Neuronal stem cell (in vitro differentiated cells): ENCODE data around the gene STXBP6.
"Not testable (repeated sequence)": the region's sequence is repeated elsewhere in the genome, so short reads cannot be mapped to it uniquely, and the experiment has no call there.

Experiments
- DNase-seq: peaks from one replicate; pipeline ENCODE4 v3.0.0-alpha.2; 2013; ENCODE audit warnings: low spot score
- H2AFZ ChIP-seq: one replicate; pipeline ENCODE4 v1.6.1; 2013; ENCODE audit warnings: mild to moderate bottlenecking, low read length, inconsistent platforms
- H2AK5ac ChIP-seq: 2 replicates; pipeline ENCODE4 v1.6.1; 2013; ENCODE audit warnings: low read depth, mild to moderate bottlenecking, inconsistent platforms, low read length, moderate library complexity, mixed read lengths
- H2BK120ac ChIP-seq: 2 replicates; pipeline ENCODE4 v1.6.1; 2013; ENCODE audit warnings: low read depth, mild to moderate bottlenecking, inconsistent platforms, low read length, moderate library complexity, mixed read lengths
- H2BK12ac ChIP-seq: one replicate; pipeline ENCODE4 v1.6.1; 2013; ENCODE audit warnings: low read length, inconsistent platforms
- H2BK15ac ChIP-seq: 2 replicates; pipeline ENCODE4 v1.6.1; 2013; ENCODE audit warnings: mild to moderate bottlenecking, low read length, inconsistent platforms, mixed read lengths
- H2BK5ac ChIP-seq: one replicate; pipeline ENCODE4 v1.6.1; 2013; ENCODE audit warnings: inconsistent platforms, mild to moderate bottlenecking, low read length, moderate library complexity
- H3K14ac ChIP-seq: one replicate; pipeline ENCODE4 v1.6.1; 2013; ENCODE audit warnings: low read length, inconsistent platforms
- H3K18ac ChIP-seq: 2 replicates; pipeline ENCODE4 v1.6.1; 2013; ENCODE audit warnings: low read length, inconsistent platforms
- H3K23ac ChIP-seq: 2 replicates; pipeline ENCODE4 v1.6.1; 2013; ENCODE audit warnings: low read depth, mild to moderate bottlenecking, mixed read lengths, low read length, inconsistent platforms; ENCODE audit not compliant: poor library complexity
- H3K27ac ChIP-seq: replicated peaks from 3 replicates; pipeline ENCODE4 v1.5.1; 2013; ENCODE audit warnings: low read length, inconsistent platforms
- H3K27me3 ChIP-seq, 3 experiments: 2 replicates each; pipeline ENCODE4 v1.6.1; 2013; ENCODE audit warnings: low read length in 3 of 3, mild to moderate bottlenecking in 2 of 3, inconsistent platforms in 1 of 3, low read depth in 1 of 3, mixed read lengths in 1 of 3, moderate library complexity in 1 of 3; ENCODE audit not compliant: control insufficient read depth in 3 of 3, insufficient read depth in 3 of 3
- H3K36me3 ChIP-seq, 2 donors: replicated peaks in 1 of 2; 2 replicates each; pipeline ENCODE4 v1.6.1; 2013; ENCODE audit warnings: low read length in 2 of 2; ENCODE audit not compliant: control insufficient read depth in 2 of 2, insufficient read depth in 2 of 2
- H3K4ac ChIP-seq: 2 replicates; pipeline ENCODE4 v1.6.1; 2013; ENCODE audit warnings: inconsistent platforms, mild to moderate bottlenecking, low read length, moderate library complexity
- H3K4me1 ChIP-seq, 2 donors: 1 replicate in 1 of 2; 2 replicates in 1 of 2; pipeline ENCODE4 v1.6.1; 2013; ENCODE audit warnings: low read length in 2 of 2, low read depth in 1 of 2; ENCODE audit not compliant: control insufficient read depth in 2 of 2, insufficient read depth in 1 of 2
- H3K4me2 ChIP-seq: one replicate; pipeline ENCODE4 v1.6.1; 2013; ENCODE audit warnings: mild to moderate bottlenecking, low read length, inconsistent platforms; ENCODE audit not compliant: insufficient read depth, poor library complexity, severe bottlenecking
- H3K4me3 ChIP-seq, 2 donors: 2 replicates each; pipeline ENCODE4 v1.5.1; 2013; ENCODE audit warnings: low read length in 2 of 2, mild to moderate bottlenecking in 2 of 2, inconsistent platforms in 1 of 2, moderate library complexity in 1 of 2
- H3K79me1 ChIP-seq: one replicate; pipeline ENCODE4 v1.6.1; 2013; ENCODE audit warnings: low read depth, mild to moderate bottlenecking, inconsistent platforms, low read length, moderate library complexity
- H3K9ac ChIP-seq: one replicate; pipeline ENCODE4 v1.6.1; 2013; ENCODE audit warnings: mild to moderate bottlenecking, low read depth, low read length, inconsistent platforms; ENCODE audit not compliant: poor library complexity
- H3K9me3 ChIP-seq, 2 donors: replicated peaks in 1 of 2; 2 replicates each; pipeline versions ENCODE3 to v1.6.1; 2013; ENCODE audit warnings: low read length in 2 of 2, mild to moderate bottlenecking in 2 of 2, inconsistent platforms in 1 of 2, low read depth in 1 of 2, mixed read lengths in 1 of 2, moderate library complexity in 1 of 2; ENCODE audit not compliant: control insufficient read depth in 2 of 2, insufficient read depth in 1 of 2
- H4K8ac ChIP-seq: one replicate; pipeline ENCODE4 v1.6.1; 2013; ENCODE audit warnings: low read depth, mild to moderate bottlenecking, inconsistent platforms, low read length, moderate library complexity
- H4K91ac ChIP-seq: one replicate; pipeline ENCODE4 v1.6.1; 2013; ENCODE audit warnings: low read length, low read depth, mild to moderate bottlenecking, inconsistent platforms; ENCODE audit not compliant: poor library complexity
- WGBS, 2 donors: extraction: QIAGEN DNeasy Blood & Tissue Kit; methylation state at CpG; one replicate each; pipeline ENCODE4 v1.1.7; 2013; ENCODE audit warnings: missing lambda C conversion rate in 2 of 2, mixed read lengths in 1 of 2; ENCODE audit not compliant: insufficient read length in 2 of 2, insufficient replicate concordance in 1 of 2; ENCODE audit errors: extremely low coverage in 2 of 2; 5-methylcytosine and 5-hydroxymethylcytosine counted together

Gene STXBP6

GRCh38 chr14:24806061-24806678, 243.8 kb downstream of the STXBP6 start:
- no peak overlapping the region for H2BK5ac ChIP-seq
- H3K4ac ChIP-seq = no peak overlapping the region

GRCh38 chr14:24804552-24805212, 245.3 kb downstream of the STXBP6 start:
- Histone ChIP-seq H2BK12ac (no peak overlapping the region), H3K9ac (no peak overlapping the region), H3K4me1 (no peaks in the 10 kb centered on the region), H3K4me3 (no peak overlapping the region), H3K23ac (no peak overlapping the region), H2AFZ (no peak overlapping the region), H3K9me3 (no peaks in the 10 kb centered on the region), H3K14ac (no peak overlapping the region), H2BK5ac (no peak overlapping the region), H3K27me3 (peaks cover 0 to 10% (median 0%) of the 10 kb centered on the region in 3 experiments), H3K18ac (no peak overlapping the region), H3K4me2 (no peak overlapping the region), H4K8ac (no peak overlapping the region), H2BK15ac (no peak overlapping the region), H3K36me3 (no peaks in the 10 kb centered on the region), H4K91ac (no peak overlapping the region), H2AK5ac (no peak overlapping the region), H3K79me1 (no peaks in the 10 kb centered on the region), H3K4ac (no peak overlapping the region), H3K27ac (no peak overlapping the region), H2BK120ac (no peak overlapping the region)
- no peak for DNase-seq
- no CpG with 5 or more reads among the region's 3 CpGs for WGBS, 2 donors

More at GRCh38 chr14:24806061-24806678, 243.8 kb downstream of the STXBP6 start:
- no peak overlapping the region for H3K14ac ChIP-seq
- no CpG with 5 or more reads among the region's 9 CpGs for WGBS, 2 donors
- no peak overlapping the region for H3K4me3 ChIP-seq
- no peak overlapping the region for H2AFZ ChIP-seq
- H2BK120ac ChIP-seq = no peak overlapping the region
- H2BK12ac ChIP-seq = no peak overlapping the region
- H2BK15ac ChIP-seq = no peak overlapping the region
- no peak overlapping the region for H4K91ac ChIP-seq
- no peak overlapping the region for H3K9ac ChIP-seq
- no peak overlapping the region for H4K8ac ChIP-seq
- H3K27me3 ChIP-seq = peaks cover 0 to 16% (median 0%) of the 10 kb centered on the region in 3 experiments
- H3K27ac ChIP-seq = no peak overlapping the region
- H2AK5ac ChIP-seq = no peak overlapping the region
- H3K79me1 ChIP-seq = no peaks in the 10 kb centered on the region
- no peaks in the 10 kb centered on the region for H3K4me1 ChIP-seq
- H3K23ac ChIP-seq = no peak overlapping the region
- peak; percentile 66 for DNase-seq
- H3K18ac ChIP-seq = no peak overlapping the region
- no peak overlapping the region for H3K4me2 ChIP-seq
- no peaks in the 10 kb centered on the region for H3K36me3 ChIP-seq
- no peaks in the 10 kb centered on the region for H3K9me3 ChIP-seq

- Histone ChIP-seq H3K4ac (no peak overlapping the region), H3K4me1 (no peaks in the 10 kb centered on the region), H3K36me3 (no peaks in the 10 kb centered on the region), H3K23ac (no peak overlapping the region), H3K79me1 (no peaks in the 10 kb centered on the region), H3K18ac (peak overlapping the region; percentile 29), H3K27ac (no peak overlapping the region), H3K4me3 (peak overlapping the region in 1 of 2 donors; percentile 14), H3K4me2 (no peak overlapping the region), H2BK120ac (no peak overlapping the region), H3K14ac (no peak overlapping the region), H2AFZ (no peak overlapping the region), H2BK15ac (no peak overlapping the region), H3K9ac (peak overlapping the region; percentile 74), H2BK12ac (no peak overlapping the region), H4K8ac (peak overlapping the region; percentile 0), H3K9me3 (no peaks in the 10 kb centered on the region), H4K91ac (no peak overlapping the region), H2AK5ac (no peak overlapping the region), H2BK5ac (no peak overlapping the region), H3K27me3 (peaks cover 0 to 10% (median 0%) of the 10 kb centered on the region in 3 experiments)
- no CpG with 5 or more reads among the region's 10 CpGs for WGBS, 2 donors
- DNase-seq = no peak
Observed at GRCh38 chr14:24803933-24804494, 245.9 kb downstream of the STXBP6 start.

GRCh38 chr14:24803426-24803825, 246.5 kb downstream of the STXBP6 start:
- no CpG with 5 or more reads among the region's 10 CpGs for WGBS, 2 donors
- not testable (repeated sequence) for H3K4me1 ChIP-seq, DNase-seq, H3K14ac ChIP-seq, H4K91ac ChIP-seq, H3K4me3 ChIP-seq, H3K36me3 ChIP-seq, H2AFZ ChIP-seq, H2BK120ac ChIP-seq, H3K4me2 ChIP-seq, H3K9me3 ChIP-seq, H3K4ac ChIP-seq, H3K27me3 ChIP-seq, H2BK15ac ChIP-seq, H3K18ac ChIP-seq, H2AK5ac ChIP-seq, H3K23ac ChIP-seq, H3K9ac ChIP-seq, H2BK12ac ChIP-seq, H2BK5ac ChIP-seq, H4K8ac ChIP-seq, H3K79me1 ChIP-seq, H3K27ac ChIP-seq
